A673 (cell line): ENCODE measurements around the gene CHCHD6. TPM values are rescaled to one million over a fixed set of nuclear protein-coding genes. Genes with fewer than 3 reads are reported as not detected.
A peak's percentile ranks its signal among the peaks of the same experiment; 100 is the strongest.

ENCODE experiments used
- BruUV-seq: library from RNA; stranded (reverse); fragments of 400-500 nt; replicated peaks from 2 replicates; lab custom pipeline; 2021; lab: Mats Ljungman, UMichigan
- CTCF ChIA-PET: fragments of 300-600 bp; sonication (Branson Sonifier 250); formaldehyde crosslinking; loops from one replicate; lab custom pipeline; 2022; ENCODE audit warnings: antibody characterized with exemption; lab: Charles Lee
- POLR2A ChIA-PET: fragments of 300-600 bp; sonication (Branson Sonifier 250); formaldehyde crosslinking; loops from one replicate; lab custom pipeline; 2022; ENCODE audit warnings: antibody characterized with exemption; ENCODE audit not compliant: low non-redundant PET; lab: Charles Lee
- DNase-seq: peaks from one replicate; pipeline ENCODE4 v3.0.0-alpha.2; 2015; ENCODE audit warnings: low spot score
- H3K27ac ChIP-seq: fragments of 200-600 bp; sonication (generic); 2 replicates; pipeline ENCODE4 v1.5.1; 2016; ENCODE audit warnings: mixed run types, low read depth, mild to moderate bottlenecking, mixed read lengths, antibody characterized with exemption, low read length; ENCODE audit not compliant: poor library complexity, severe bottlenecking
- H3K27me3 ChIP-seq: fragments of 200-600 bp; sonication (generic); replicated peaks from 2 replicates; pipeline ENCODE4 v1.6.1; 2017; ENCODE audit warnings: mixed run types, low read depth, mild to moderate bottlenecking, mixed read lengths, antibody characterized with exemption, low read length; ENCODE audit not compliant: insufficient read depth, poor library complexity
- H3K36me3 ChIP-seq: fragments of 200-600 bp; sonication (generic); 2 replicates; pipeline ENCODE4 v1.6.1; 2016; ENCODE audit warnings: mixed run types, mild to moderate bottlenecking, mixed read lengths, antibody characterized with exemption, low read length; ENCODE audit not compliant: insufficient read depth, poor library complexity, severe bottlenecking
- H3K4me1 ChIP-seq: fragments of 200-600 bp; sonication (generic); 2 replicates; pipeline ENCODE4 v1.6.1; 2017; ENCODE audit warnings: mixed run types, mild to moderate bottlenecking, mixed read lengths, antibody characterized with exemption, low read length; ENCODE audit not compliant: insufficient read depth, poor library complexity, severe bottlenecking
- H3K4me3 ChIP-seq: fragments of 200-600 bp; sonication (generic); 2 replicates; pipeline ENCODE4 v1.5.1; 2016; ENCODE audit warnings: low read depth, mixed run types, mild to moderate bottlenecking, mixed read lengths, low read length; ENCODE audit not compliant: poor library complexity, severe bottlenecking
- H3K9me3 ChIP-seq: fragments of 200-600 bp; sonication (generic); 2 replicates; pipeline ENCODE4 v1.6.1; 2016; ENCODE audit warnings: mixed run types, low read depth, mild to moderate bottlenecking, mixed read lengths, antibody characterized with exemption, low read length; ENCODE audit not compliant: poor library complexity, severe bottlenecking
- EZH2 ChIP-seq: fragments of 200-600 bp; sonication (generic); IDR thresholded peaks from 2 replicates; pipeline ENCODE4 v1.6.1; 2017; ENCODE audit warnings: borderline replicate concordance, low read depth, mild to moderate bottlenecking, mixed read lengths, antibody characterized with exemption, low read length; ENCODE audit not compliant: poor library complexity, severe bottlenecking
- intact Hi-C: fragments of 100-400 bp; cut with micrococcal nuclease; formaldehyde crosslinking; loops from one replicate; pipeline ENCODE4 v1.10.0; 2022; ENCODE audit not compliant: unreplicated experiment
- total RNA-seq: library from RNA; stranded (reverse); gene quantifications from 2 replicates; pipeline ENCODE4 v1.2.3, GENCODE V29; 2021
- TF ChIP-seq, protein P1 (sequence below): fragments of 300-800, 200-600 bp; sonication (generic); conservative IDR thresholded peaks from 2 replicates; pipeline ENCODE4 v1.5.1; 2017; ENCODE audit warnings: low read depth, mild to moderate bottlenecking, antibody characterized with exemption, low read length, moderate library complexity, mixed read lengths

The CHCHD6 gene
- total RNA-seq, 1 experiment from 2014 or later, result 23.3 TPM

DNA sequence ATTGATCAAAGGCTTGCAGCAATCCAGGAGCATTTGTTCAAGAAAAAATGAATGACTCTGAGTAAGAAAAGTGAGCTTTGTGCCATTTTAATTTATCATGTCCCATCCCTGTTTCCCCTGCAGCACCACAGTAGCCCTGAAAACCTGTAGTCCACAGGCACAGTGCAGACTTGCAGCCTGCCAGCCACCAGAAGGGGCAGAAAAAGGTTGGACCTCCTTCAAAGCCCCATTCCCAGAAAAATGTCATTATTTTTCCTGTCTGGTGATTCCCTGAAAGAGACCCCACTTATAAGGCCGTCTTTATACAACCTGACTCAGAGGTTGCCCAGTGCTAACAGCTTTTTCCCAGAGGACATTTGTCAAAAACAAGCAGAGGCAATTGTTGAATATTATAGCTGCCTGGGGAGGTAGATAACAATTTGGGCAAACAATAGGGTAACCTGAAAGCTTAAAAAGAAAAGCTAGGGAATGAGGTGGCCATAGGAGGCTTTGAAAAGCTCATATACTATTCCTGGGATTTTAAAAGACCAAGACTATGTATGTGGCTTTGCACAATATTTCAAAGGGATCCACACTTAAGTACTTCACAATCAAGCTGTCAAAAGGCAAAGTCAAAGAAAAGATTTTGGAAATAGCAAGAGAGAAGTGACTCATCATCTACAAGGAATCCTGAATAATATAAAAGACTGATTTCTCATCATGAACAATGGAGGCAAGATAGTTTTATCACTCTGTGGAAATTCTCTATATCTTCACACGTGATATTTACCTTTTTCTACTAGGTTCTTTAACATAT, 142.1 kb downstream of the CHCHD6 start:
- H3K27me3 ChIP-seq, result no peaks in the 10 kb centered on the region
- H3K27ac ChIP-seq, result no peak overlapping the region
- no peaks in the 10 kb centered on the region for H3K4me1 ChIP-seq
- H3K9me3 ChIP-seq, result no peaks in the 10 kb centered on the region
- DNase-seq, result peak; percentile 19
- H3K36me3 ChIP-seq, result no peaks in the 10 kb centered on the region
- no peak for TF ChIP-seq EZH2
- TF ChIP-seq, protein P1, sequence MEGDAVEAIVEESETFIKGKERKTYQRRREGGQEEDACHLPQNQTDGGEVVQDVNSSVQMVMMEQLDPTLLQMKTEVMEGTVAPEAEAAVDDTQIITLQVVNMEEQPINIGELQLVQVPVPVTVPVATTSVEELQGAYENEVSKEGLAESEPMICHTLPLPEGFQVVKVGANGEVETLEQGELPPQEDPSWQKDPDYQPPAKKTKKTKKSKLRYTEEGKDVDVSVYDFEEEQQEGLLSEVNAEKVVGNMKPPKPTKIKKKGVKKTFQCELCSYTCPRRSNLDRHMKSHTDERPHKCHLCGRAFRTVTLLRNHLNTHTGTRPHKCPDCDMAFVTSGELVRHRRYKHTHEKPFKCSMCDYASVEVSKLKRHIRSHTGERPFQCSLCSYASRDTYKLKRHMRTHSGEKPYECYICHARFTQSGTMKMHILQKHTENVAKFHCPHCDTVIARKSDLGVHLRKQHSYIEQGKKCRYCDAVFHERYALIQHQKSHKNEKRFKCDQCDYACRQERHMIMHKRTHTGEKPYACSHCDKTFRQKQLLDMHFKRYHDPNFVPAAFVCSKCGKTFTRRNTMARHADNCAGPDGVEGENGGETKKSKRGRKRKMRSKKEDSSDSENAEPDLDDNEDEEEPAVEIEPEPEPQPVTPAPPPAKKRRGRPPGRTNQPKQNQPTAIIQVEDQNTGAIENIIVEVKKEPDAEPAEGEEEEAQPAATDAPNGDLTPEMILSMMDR, result no peak
- no TSS peak for BruUV-seq
- ChIA-PET POLR2A (no interaction called here), CTCF (no interaction called here)
- intact Hi-C loops, result no loop called here
- H3K4me3 ChIP-seq, result no peak overlapping the region

DNA sequence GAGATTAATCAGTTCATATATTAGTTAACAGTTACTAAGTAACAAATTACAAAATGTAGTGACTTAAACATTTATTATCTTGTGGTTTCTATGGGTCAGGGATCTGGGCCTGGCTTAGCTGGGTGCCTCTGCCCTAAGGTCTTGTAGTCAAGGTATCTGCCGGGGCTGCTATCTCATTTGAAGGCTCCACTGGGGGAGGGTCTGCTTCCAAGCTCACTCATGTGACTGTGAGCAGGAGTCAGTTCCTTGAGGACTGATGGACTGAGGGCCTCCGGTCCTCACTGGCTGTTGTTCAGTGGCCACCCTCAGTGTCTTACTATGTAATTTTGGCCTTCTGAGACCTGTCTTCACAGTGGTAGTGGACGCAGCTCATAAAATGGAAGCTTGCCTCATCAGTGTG, 143.0 kb downstream of the CHCHD6 start:
- H3K9me3 ChIP-seq, result no peaks in the 10 kb centered on the region
- no peaks in the 10 kb centered on the region for H3K4me1 ChIP-seq
- no peak for TF ChIP-seq EZH2
- TF ChIP-seq, protein P1, result no peak
- no peaks in the 10 kb centered on the region for H3K27me3 ChIP-seq
- intact Hi-C loops, result no loop called here
- DNase-seq, result no peak
- H3K4me3 ChIP-seq, result no peak overlapping the region
- H3K27ac ChIP-seq, result no peak overlapping the region
- BruUV-seq, result no TSS peak
- POLR2A ChIA-PET, result no interaction called here
- CTCF ChIA-PET, result no interaction called here
- no peaks in the 10 kb centered on the region for H3K36me3 ChIP-seq

DNA sequence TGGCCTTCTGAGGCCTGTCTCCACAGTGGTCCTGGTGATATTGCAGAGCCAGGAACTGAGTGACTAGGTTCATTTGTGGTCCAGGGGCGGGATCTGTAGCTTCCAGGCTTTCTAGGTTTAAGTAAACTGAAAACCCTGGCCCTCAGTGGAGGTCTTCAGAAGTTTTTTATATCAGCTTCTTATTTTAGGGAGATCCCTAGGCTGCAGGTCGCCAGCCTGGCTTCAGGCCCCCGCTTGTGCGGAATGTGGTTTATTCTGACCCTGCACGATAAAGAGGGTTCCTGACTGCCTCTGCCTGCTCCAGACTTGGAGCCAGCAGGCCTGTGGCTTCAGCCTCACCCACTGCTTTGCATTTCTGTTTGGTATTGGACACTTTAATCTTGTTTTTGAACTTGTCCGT, 145.0 kb downstream of the CHCHD6 start:
- Histone ChIP-seq H3K27me3 (no peaks in the 10 kb centered on the region), H3K36me3 (no peaks in the 10 kb centered on the region), H3K4me1 (no peaks in the 10 kb centered on the region), H3K9me3 (no peaks in the 10 kb centered on the region), H3K27ac (no peak overlapping the region), H3K4me3 (no peak overlapping the region)
- ChIA-PET POLR2A (no interaction called here), CTCF (no interaction called here)
- TF ChIP-seq EZH2, result no peak
- TF ChIP-seq, protein P1, result no peak
- no TSS peak for BruUV-seq
- intact Hi-C loops, result no loop called here
- DNase-seq, result no peak
